ENCODE measurements around the gene MYLK2. TPM values are rescaled to one million over a fixed set of nuclear protein-coding genes. Genes with fewer than 3 reads are reported as not detected.
A peak's percentile ranks its signal among the peaks of the same experiment; 100 is the strongest.

Gene MYLK2
- total RNA-seq, 1 experiment from 2014 or later, result 0.74 TPM

DNA sequence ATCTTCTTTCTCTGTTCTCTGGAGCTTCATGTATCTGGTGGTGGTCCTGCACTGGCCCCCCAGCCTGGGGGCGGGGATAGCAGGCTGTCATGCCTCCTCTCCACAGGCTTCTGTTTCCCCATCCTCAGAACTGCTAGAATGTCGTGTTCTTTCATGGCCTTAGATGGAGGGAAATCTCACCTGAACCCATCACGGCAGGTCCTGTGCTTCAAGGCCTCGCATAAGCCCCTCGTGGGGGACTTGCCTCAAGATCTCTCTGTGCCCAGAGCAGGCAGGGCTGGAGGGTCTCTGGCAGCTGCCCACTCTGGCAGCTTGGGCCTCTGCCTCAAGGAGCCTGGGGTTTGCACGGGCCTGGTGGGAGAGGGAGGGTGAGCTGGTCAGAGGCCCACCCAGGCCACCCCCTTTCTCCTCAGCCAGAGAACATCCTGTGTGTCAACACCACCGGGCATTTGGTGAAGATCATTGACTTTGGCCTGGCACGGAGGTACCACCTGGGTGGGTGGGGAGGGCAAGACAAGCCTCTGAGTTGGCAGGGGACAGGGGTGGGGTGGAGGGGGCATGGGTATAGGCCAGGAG lies 11.3 kb downstream of the MYLK2 start:
- Histone ChIP-seq H3K27me3 (ENCODE audit: insufficient read depth, low read length) (no peaks in the 10 kb centered on the region), H2AFZ (ENCODE audit: low read length) (no peak overlapping the region), H3K4me2 (ENCODE audit: insufficient read depth, insufficient read length, low read length) (no peak overlapping the region), H2AK5ac (ENCODE audit: insufficient read length, low read length) (no peak overlapping the region), H2BK120ac (ENCODE audit: low read depth, low read length, poor library complexity, severe bottlenecking) (no peak overlapping the region), H3K14ac (ENCODE audit: insufficient read depth, low read length) (no peak overlapping the region), H2BK20ac (ENCODE audit: low read depth, low read length, poor library complexity, severe bottlenecking) (no peak overlapping the region), H3K23me2 (ENCODE audit: insufficient read length, low read depth, low read length, poor library complexity, severe bottlenecking) (no peaks in the 10 kb centered on the region), H3T11ph (ENCODE audit: low read length) (no peak overlapping the region), H4K8ac (replicated peaks; ENCODE audit: insufficient read length, low read depth, low read length) (no peak overlapping the region), H2BK15ac (ENCODE audit: low read depth, low read length) (no peak overlapping the region), H2BK12ac (ENCODE audit: insufficient read length, low read depth, low read length) (no peak overlapping the region), H2BK5ac (ENCODE audit: insufficient read length, low read length) (no peak overlapping the region), H3K56ac (ENCODE audit: insufficient read length, low read depth, low read length) (no peak overlapping the region), H4K20me1 (ENCODE audit: control insufficient read depth, insufficient read depth, insufficient read length) (no peaks in the 10 kb centered on the region), H3K18ac (ENCODE audit: insufficient read length, low read depth, low read length) (no peak overlapping the region), H3K27ac (ENCODE audit: insufficient read length, low read depth, low read length) (no peak overlapping the region), H3K23ac (ENCODE audit: insufficient read length, low read depth, low read length) (no peak overlapping the region), H3K79me2 (ENCODE audit: insufficient read depth, low read length) (no peaks in the 10 kb centered on the region), H3K4me1 (ENCODE audit: insufficient read depth, low read length) (no peaks in the 10 kb centered on the region), H3K9ac (ENCODE audit: extremely low read depth, insufficient read length, low read length) (no peak overlapping the region), H3K9me3 (ENCODE audit: control insufficient read depth, low read depth, low read length) (no peaks in the 10 kb centered on the region), H4K91ac (ENCODE audit: insufficient read length, low read depth, low read length) (no peak overlapping the region), H4K5ac (ENCODE audit: insufficient read length, low read depth, low read length) (no peak overlapping the region), H3K4ac (ENCODE audit: low read depth, low read length) (no peak overlapping the region), H3K79me1 (ENCODE audit: insufficient read depth, low read depth, low read length, poor library complexity, severe bottlenecking) (no peaks in the 10 kb centered on the region)
- Mint-ChIP-seq H3K4me1 (peaks cover 10 to 12% of the 10 kb centered on the region in 2 experiments), H3K36me3 (ENCODE audit: insufficient read depth in 1 of 3, low read depth in 3 of 3) (no peaks in the 10 kb centered on the region), H3K4me3 (no peak overlapping the region), H3K27me3 (ENCODE audit: low read depth) (peaks cover 2% of the 10 kb centered on the region), H3K9me3 (no peaks in the 10 kb centered on the region), H3K27ac (peak overlapping the region in 1 of 3 experiments; percentile 31; a peak in 1 of 7 replicates)
- WGBS (ENCODE audit: extremely low coverage, insufficient read length, low lambda C conversion rate), result no CpG with 5 or more reads among the region's 8 CpGs
- TF ChIP-seq, protein P1, sequence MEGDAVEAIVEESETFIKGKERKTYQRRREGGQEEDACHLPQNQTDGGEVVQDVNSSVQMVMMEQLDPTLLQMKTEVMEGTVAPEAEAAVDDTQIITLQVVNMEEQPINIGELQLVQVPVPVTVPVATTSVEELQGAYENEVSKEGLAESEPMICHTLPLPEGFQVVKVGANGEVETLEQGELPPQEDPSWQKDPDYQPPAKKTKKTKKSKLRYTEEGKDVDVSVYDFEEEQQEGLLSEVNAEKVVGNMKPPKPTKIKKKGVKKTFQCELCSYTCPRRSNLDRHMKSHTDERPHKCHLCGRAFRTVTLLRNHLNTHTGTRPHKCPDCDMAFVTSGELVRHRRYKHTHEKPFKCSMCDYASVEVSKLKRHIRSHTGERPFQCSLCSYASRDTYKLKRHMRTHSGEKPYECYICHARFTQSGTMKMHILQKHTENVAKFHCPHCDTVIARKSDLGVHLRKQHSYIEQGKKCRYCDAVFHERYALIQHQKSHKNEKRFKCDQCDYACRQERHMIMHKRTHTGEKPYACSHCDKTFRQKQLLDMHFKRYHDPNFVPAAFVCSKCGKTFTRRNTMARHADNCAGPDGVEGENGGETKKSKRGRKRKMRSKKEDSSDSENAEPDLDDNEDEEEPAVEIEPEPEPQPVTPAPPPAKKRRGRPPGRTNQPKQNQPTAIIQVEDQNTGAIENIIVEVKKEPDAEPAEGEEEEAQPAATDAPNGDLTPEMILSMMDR (conservative IDR thresholded peaks at IDR 0.05), result no peak
- no peak for DNase-seq

Measured in H9 (cell line).